Stimulated activated CD8-positive, alpha-beta memory T cell treated with anti-CD3 and anti-CD28 coated beads, Interleukin-7, amount 100 ng/mL, for 4 hours (primary cell): ENCODE data around the gene RPS6KB2.
A peak's percentile ranks its signal among the peaks of the same experiment; 100 is the strongest.
"Not testable (repeated sequence)": the region's sequence is repeated elsewhere in the genome, so short reads cannot be mapped to it uniquely, and the experiment has no call there.

Experiments used
- DNase-seq, 2 donors: peaks; one replicate each; pipeline ENCODE4 v3.0.0-alpha.2; 2020; ENCODE audit warnings: low read depth in 2 of 2

The RPS6KB2 gene

DNA sequence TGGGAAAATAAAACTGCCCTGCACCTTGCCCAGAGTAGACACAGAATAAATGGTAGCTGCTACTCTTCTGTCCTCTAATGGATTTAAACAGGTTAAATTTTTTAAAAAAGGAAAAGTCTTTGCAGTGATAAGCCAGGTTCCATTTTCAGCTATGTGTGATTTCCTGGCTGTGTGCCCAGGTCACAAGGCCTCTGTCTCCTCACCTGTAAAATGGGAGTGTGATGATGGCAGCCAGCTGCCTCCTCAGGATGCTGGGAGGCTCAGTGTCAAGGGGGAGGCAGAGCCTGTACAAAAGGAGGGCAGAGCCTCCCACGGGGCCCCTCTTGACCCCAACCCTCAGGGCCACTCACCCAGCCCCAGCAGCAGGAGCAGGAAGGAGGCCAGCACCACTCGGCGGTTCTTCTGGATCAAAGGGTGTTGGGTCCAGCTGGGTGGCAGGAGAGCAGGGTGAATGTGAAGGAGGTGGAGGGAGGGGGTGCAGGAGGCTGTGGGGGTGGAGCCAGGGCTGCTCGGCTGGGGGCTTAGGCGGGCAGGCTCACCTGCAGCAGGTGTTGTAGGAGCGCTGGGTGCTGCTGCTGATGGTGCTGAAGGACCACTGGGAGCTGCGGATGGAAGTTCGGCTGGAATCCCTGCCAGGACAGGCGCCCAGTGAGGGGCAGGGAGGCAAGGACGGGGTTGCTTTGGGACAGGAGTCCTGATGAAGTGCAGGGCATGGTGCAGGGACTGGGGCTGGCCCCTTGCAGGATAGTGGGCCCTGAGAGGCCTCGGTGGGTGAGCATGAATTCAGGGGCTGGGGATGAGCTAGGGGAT, 38.9 kb downstream of the RPS6KB2 start:
- no peak for DNase-seq

DNA sequence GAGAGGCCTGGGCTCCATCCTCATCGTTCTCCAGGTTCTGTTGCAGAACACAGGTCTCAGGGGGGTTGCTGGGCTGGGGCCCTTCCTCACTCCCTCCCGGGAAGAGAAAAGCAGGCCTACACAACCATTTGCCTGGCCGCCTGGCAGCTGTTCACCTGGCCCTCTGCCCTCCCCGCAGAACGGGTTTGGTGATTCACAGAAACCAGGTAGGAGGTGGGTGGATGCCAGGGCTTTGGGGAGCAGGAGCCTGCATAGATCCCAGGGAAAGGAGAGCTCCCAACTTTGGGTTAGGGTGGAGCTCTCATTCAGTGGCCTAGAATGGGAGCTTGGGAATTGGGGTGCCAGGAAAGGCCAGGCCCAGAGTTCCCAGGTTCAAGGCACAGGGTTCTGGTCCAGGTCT, 39.8 kb downstream of the RPS6KB2 start:
- no peak for DNase-seq

DNA sequence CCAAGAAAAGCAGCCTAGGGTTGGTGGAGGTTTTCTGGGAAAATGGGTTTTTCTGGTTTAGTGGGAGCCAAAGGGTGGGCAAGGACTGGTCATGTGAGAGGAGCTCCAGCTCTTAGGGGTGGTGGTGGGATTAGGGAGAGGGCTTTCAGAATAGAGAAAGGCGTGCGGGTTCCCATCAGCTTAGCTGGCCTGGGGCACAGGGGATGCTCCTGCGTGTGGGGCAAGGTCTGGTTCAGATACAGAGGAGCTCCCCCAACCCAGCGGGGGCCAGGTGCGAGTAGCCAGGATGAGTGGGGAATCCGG, 40.1 kb downstream of the RPS6KB2 start:
- DNase-seq, result no peak

DNA sequence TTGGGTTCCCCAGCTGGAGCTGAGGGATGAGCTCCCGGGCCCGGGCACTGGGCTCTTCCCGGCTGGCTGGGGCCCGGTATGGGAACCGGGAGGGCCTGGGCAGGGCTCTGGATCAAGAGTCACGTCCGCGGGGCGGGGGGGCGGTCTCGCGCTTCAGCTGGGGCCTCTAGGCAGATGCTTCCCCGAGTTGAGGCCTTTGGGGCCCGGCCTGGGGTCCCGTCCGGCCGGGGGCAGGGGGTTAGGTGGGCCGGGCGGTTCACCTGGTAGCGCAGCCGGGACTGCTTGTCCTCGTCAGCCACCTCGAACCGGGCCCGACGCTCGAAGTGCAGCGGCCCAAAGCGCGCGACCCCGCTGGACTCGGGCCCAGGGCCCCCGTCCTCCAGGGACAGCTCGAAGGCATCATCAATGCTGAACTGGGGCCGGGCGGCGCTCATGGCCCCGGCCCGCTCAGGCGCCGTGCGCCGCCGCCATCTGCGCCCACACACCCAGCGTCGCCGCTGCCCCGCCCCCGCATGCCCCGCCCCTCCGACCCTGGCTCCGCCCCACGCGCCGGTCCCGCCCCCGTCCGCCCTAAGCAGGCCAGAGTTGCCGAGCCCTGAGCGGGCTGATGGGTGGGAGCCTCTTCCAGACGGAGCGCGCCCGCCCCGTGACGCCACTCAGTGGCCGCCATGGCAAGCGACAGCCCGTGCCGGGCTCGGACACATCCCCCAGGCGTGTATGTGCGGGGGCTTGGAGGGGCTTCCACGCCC, 40.6 kb downstream of the RPS6KB2 start, which contains the start of gene TMEM134:
TSS of gene TMEM134 (minus strand) at position 493 of the 749 bp plus-strand sequence. CDS start at position 434, 59 bp downstream.
- DNase-seq, result peak; percentile 84 to 88

DNA sequence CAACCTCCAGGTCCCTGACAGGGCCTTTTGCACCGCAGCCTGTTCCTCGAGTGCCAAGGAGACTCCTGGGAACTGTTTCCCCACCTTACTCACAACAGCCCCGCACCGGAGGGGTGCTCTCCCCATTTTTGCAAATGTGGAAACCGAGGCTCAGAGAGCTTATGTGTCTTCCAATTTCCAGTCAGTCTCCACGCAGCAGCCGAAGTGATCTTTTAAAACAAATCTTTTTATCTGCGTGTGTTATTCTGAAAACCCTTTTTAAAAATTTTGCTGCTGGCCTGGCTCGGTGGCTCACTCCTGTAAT, 41.2 kb downstream of the RPS6KB2 start:
- DNase-seq, result no peak

DNA sequence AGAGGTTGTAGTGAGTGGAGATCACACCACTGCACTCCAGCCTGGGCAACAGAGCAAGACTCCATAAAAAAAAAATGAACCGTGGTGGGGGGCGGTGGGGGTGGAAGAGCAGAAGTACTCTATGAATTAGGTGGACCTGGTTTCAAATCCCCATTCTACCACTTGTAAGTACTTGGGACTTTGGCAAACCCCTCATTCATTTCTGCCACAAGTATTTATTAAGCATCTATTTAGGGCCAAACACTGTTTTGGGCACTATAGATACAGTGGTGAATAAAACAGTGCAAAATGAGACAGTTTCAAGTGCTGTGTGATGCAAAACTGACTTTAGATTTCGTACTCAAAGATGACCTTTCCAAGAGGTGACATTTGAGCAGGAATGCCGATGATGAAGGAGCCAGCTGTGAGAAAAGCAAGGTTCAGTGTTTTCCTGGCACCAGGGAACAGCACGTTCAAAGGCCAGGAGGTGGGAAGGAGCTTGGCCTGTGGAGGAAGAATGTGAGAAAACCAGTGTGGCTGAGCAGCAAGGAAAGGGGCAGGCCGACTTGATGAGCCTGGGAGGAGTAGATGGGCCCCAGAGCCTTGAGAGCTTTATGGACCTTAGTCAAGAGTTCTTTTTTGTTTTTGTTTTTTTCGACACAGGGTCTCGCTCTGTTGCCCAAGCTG, 42.2 kb downstream of the RPS6KB2 start:
- no peak for DNase-seq

DNA sequence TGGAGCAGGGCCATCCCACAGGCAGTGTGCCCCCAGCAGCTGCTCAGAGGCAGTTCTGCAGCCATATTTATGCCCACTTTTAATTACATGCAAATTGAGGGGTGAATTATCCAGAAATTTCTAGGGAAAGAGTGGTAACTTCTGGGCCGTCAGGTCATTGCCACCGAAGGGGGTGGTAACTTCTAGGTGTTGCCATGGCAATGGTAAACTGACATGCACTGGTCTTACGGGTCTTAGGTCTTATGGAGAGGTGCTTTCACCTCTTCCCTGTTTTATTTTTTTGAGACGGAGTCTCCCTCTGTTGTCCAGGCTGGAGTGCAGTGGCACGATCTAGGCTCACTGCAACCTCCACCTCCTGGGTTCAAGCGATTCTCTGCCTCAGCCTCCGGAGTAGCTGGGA, 44.6 kb downstream of the RPS6KB2 start:
- no peak for DNase-seq

DNA sequence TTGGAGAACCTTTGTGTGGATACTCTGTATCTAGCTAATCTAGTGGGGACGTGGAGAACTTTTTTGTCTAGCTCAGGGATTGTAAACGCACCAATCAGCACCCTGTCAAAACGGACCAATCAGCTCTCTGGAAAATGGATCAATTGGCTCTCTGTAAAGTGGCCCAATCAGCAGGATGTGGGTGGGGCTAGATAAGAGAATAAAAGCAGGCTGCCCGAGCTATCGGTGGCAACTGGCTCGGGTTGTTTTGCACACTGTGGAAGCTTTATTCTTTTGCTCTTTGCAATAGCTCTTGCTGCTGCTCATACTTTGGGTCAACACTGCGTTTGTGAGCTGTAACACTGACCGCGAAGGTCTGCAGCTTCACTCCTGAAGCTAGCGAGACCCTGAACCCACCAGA, 48.4 kb downstream of the RPS6KB2 start:
- not testable (repeated sequence) for DNase-seq

DNA sequence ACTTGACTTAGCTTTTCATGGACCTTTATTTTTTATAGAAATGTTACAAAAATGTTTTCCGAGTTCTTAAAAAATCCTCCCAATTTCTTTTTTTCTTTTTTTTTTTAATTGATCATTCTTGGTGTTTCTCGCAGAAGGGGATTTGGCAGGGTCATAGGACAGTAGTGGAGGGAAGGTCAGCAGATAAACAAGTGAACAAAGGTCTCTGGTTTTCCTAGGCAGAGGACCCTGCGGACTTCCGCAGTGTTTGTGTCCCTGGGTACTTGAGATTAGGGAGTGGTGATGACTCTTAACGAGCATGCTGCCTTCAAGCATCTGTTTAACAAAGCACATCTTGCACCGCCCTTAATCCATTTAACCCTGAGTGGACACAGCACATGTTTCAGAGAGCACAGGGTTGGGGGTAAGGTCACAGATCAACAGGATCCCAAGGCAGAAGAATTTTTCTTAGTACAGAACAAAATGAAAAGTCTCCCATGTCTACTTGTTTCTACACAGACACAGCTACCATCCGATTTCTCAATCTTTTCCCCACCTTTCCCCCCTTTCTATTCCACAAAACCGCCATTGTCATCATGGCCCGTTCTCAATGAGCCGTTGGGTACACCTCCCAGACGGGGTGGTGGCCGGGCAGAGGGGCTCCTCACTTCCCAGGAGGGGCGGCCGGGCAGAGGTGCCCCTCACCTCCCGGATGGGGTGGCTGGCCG, 49.2 kb downstream of the RPS6KB2 start:
- DNase-seq, result not testable (repeated sequence)

DNA sequence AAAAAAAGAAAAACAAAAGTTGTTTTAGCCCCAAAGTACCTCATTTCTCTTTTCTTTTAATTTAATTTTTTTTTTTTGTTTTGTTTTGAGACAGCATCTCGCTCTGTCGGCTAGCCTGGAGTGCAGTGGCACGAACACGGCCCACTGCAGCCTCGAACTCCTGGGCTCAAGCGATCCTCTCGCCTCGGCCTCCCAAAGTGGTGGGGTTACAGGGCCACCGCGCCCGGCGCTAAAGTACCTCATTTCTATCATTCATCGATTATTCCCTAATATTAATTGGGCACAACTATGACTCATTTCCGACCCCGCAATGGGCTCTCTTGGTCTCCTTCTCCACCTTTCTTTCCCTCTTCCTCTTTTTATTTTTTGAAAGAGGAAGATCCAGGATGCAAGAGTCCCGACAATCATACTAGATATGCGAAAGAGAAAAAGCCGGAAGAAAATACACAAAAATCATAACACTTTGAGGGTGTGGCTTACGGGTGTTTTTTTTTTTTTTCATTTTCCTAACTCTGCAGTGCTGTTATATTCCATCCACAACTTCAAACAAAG, 54.1 kb downstream of the RPS6KB2 start:
- no peak for DNase-seq

DNA sequence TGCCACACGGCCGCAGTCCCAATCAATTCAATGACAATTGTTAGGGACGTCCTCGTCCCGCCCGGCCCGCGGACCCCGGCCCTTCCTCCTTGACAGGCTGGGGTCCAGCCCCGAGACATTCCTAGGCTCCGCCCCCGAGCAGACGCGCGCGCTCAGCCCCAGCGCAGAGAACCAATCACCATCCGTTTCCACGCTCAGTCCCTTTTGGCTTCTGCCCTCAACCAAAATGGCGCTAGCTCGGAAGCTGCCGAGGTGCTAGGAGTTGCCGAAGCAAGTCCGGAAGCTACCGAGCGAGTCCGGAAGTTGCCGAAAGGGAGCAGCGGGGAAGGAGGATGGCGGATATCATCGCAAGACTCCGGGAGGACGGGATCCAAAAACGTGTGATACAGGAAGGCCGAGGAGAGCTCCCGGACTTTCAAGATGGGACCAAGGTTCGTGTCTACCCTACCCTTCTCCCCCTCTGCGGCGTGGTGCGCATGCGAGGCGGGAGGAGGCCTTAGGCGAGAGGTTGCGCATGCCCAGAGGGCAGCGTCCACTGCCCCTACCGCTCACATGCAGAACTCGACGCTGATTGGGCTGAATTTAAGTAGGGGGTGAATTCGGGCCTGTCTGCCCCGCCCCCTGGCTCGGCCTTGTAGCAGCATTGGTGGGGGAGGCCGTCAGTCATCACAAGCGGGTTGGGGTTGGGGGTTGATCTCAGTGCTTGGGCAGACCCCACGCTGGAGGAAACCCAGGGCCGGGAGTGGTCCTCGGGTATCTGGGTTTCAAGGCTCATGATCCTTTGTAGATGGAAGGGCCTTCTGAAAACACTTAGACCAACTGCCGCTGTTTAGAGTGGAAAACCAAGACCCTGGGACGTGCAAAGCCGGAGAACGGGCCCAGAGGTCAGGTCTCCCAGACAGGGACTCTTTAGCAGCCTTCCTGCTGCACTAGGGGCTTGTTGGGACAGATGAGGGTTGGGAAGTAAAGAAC, 54.8 kb downstream of the RPS6KB2 start, which contains the start of gene AIP:
TSS of gene AIP (plus strand) at position 200 of the 972 bp plus-strand sequence. CDS start at position 333, 133 bp downstream.
- DNase-seq, result peak; percentile 93 to 94

DNA sequence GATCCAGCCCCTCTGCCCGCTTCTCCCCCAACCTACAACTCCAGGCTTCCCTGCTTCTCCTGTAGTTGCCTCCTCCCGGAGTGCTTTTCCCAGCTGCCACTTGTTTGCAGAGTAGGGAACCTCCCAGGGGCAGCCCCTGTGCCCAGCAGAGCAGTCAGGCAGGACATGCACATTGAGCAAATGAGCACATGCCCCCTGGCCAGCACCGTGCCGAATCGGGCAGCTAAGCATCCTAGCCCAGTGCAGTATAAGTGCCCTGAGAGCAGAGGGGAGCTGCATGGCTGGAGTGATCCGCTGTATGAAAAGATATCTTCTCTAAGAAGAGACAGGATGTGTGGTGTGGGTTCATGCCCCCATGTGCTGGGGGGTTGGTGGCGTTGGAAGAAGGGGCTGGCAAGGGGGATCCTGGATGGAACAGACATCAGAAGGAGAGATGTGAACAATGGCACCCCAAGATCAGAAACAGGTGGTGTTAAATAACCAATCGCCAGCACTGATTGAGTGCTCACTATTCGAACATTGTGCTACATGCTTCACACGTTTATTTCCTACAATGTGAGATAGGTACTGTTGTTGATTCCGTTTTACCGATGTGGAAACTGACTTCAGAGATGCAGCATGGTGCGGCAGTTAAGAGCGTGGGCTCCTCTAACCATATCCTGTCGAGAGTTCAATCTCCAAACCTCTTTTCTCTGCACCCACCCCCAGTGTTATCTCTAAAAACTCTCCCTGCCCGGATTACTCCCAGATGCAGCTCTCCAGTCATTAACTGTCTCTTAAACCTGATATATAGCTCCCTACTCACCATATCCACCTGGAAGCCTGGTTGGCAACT, 55.8 kb downstream of the RPS6KB2 start:
- DNase-seq, result no peak

DNA sequence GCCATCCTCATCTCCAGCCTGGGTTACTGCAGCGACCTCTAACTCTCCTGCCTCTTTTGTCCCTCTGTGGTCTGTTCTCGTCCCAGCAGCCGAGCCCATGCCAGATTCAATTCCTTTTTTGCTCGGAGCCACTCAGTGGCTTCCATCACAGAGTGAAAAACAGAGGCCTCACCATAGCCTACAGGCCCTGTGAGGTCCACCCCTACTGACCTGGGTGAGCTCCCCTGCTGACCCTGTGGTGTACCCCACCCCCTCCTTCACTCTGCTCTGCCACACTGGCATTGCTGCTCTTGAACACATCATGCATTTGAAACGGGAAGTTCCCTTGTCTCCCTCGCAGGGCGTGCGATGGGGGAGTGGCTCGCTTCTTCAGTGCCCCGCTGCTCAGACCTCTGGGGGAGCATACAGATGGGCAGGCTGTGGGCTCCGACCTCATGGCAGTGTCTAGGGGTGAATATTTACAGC, 56.6 kb downstream of the RPS6KB2 start:
- peak in 1 of 2 donors; percentile 53 for DNase-seq
